Gastroesophageal sphincter (tissue), 3 donors: Measurements from ENCODE around the gene RBP5.

Source experiments
- EP300 ChIP-seq: sonication (generic); formaldehyde crosslinking; IDR thresholded peaks from one replicate; pipeline ENCODE4 v1.6.1; 2017; ENCODE audit warnings: antibody characterized with exemption, mild to moderate bottlenecking
- TF ChIP-seq, protein P1 (sequence below), 4 experiments: fragments of 200-600 bp in 2 of 4; fragments of 450-650 bp in 2 of 4; sonication (generic) in 1 of 4; IDR thresholded peaks; one replicate each; pipeline ENCODE4 v1.5.1; 2017 to 2019; ENCODE audit warnings: antibody characterized with exemption in 4 of 4, mild to moderate bottlenecking in 2 of 4, moderate library complexity in 2 of 4

GRCh38 chr12:7156259-7157197, 27.8 kb upstream of the RBP5 start:
- TF ChIP-seq EP300 = no peak
- TF ChIP-seq, protein P1, sequence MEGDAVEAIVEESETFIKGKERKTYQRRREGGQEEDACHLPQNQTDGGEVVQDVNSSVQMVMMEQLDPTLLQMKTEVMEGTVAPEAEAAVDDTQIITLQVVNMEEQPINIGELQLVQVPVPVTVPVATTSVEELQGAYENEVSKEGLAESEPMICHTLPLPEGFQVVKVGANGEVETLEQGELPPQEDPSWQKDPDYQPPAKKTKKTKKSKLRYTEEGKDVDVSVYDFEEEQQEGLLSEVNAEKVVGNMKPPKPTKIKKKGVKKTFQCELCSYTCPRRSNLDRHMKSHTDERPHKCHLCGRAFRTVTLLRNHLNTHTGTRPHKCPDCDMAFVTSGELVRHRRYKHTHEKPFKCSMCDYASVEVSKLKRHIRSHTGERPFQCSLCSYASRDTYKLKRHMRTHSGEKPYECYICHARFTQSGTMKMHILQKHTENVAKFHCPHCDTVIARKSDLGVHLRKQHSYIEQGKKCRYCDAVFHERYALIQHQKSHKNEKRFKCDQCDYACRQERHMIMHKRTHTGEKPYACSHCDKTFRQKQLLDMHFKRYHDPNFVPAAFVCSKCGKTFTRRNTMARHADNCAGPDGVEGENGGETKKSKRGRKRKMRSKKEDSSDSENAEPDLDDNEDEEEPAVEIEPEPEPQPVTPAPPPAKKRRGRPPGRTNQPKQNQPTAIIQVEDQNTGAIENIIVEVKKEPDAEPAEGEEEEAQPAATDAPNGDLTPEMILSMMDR (IDR thresholded peaks at IDR 0.05) = no peak
